KBM-7 (cell line): ENCODE data around the gene TARM1.
"Not testable (repeated sequence)": the region's sequence is repeated elsewhere in the genome, so short reads cannot be mapped to it uniquely, and the experiment has no call there.

ENCODE experiments used
- DNase-seq: peaks from one replicate; pipeline ENCODE4 v3.0.0-alpha.2; 2015
- in situ Hi-C: fragments of 300-500 bp; cut with MboI; formaldehyde crosslinking; loops from 2 replicates; pipeline ENCODE4 v1.14.3; 2020; ENCODE audit warnings: low sequenced_read_pairs, low pct_unique_long_range_greater_than_20kb, mixed read lengths

The TARM1 gene

GRCh38 chr19:54102421-54103169 is 21.4 kb upstream of the TARM1 start, which contains the start of gene NDUFA3:
NDUFA3 (plus strand) TSS chr19:54102855; CDS start chr19:54102879, 24 bp downstream.
- in situ Hi-C loops: no loop called here
- peak; percentile 96 for DNase-seq

- in situ Hi-C loops: no loop called here
- no peak for DNase-seq
Observed at GRCh38 chr19:54100561-54100960, 19.4 kb upstream of the TARM1 start, which contains the start of gene OSCAR. OSCAR (minus strand) TSS chr19:54100803; CDS start chr19:54100792, 11 bp downstream.

- in situ Hi-C loops, DNase-seq: not testable (repeated sequence)
Observed at GRCh38 chr19:54099903-54100255, 18.7 kb upstream of the TARM1 start.

GRCh38 chr19:54099190-54099902 is 18.2 kb upstream of the TARM1 start:
- in situ Hi-C loops: no loop called here
- DNase-seq: no peak

GRCh38 chr19:54096617-54097106 is 15.5 kb upstream of the TARM1 start:
- in situ Hi-C loops: no loop called here
- DNase-seq: peak; percentile 65

GRCh38 chr19:54095859-54096616 is 14.9 kb upstream of the TARM1 start:
- in situ Hi-C loops, DNase-seq: not testable (repeated sequence)

- DNase-seq: no peak
- in situ Hi-C loops: no loop called here
Observed at GRCh38 chr19:54095136-54095858, 14.1 kb upstream of the TARM1 start.

- in situ Hi-C loops: no loop called here
- peak; percentile 37 for DNase-seq
Observed at GRCh38 chr19:54094426-54095000, 13.3 kb upstream of the TARM1 start.

GRCh38 chr19:54084410-54084809 is 3.2 kb upstream of the TARM1 start:
- in situ Hi-C loops: no loop called here

GRCh38 chr19:54077334-54077733 is 3.8 kb downstream of the TARM1 start:
- DNase-seq: peak; percentile 74
- in situ Hi-C loops: no loop called here

More at GRCh38 chr19:54084410-54084809, 3.2 kb upstream of the TARM1 start:
- DNase-seq: no peak

GRCh38 chr19:54074851-54075250 is 6.3 kb downstream of the TARM1 start:
- DNase-seq: no peak
- in situ Hi-C loops: no loop called here

- no peak for DNase-seq
- in situ Hi-C loops: no loop called here
Observed at GRCh38 chr19:54073829-54074228, 7.3 kb downstream of the TARM1 start.

- DNase-seq: no peak
- in situ Hi-C loops: no loop called here
Observed at GRCh38 chr19:54069470-54069869, 11.7 kb downstream of the TARM1 start.

- no peak for DNase-seq
- in situ Hi-C loops: no loop called here
Observed at GRCh38 chr19:54063350-54064116, 17.6 kb downstream of the TARM1 start, which contains the start of gene VSTM1. VSTM1 (minus strand) TSS chr19:54063897; CDS start chr19:54063777, 120 bp downstream.

GRCh38 chr19:54062643-54063042 is 18.5 kb downstream of the TARM1 start:
- DNase-seq: peak; percentile 5
- in situ Hi-C loops: no loop called here

- no peak for DNase-seq
- in situ Hi-C loops: no loop called here
Observed at GRCh38 chr19:54047616-54048015, 33.5 kb downstream of the TARM1 start.

- DNase-seq: no peak
- in situ Hi-C loops: no loop called here
Observed at GRCh38 chr19:54045771-54046170, 35.4 kb downstream of the TARM1 start.

- no peak for DNase-seq
- in situ Hi-C loops: no loop called here
Observed at GRCh38 chr19:54042989-54043388, 38.2 kb downstream of the TARM1 start.
